H1 (cell line): ENCODE measurements around the gene LINC01488. TPM values are rescaled to one million over a fixed set of nuclear protein-coding genes. Genes with fewer than 3 reads are reported as not detected.
A peak's percentile ranks its signal among the peaks of the same experiment; 100 is the strongest.

Experiments
- CTCF ChIA-PET: fragments of 300-600 bp; sonication (Branson Sonifier 250); formaldehyde crosslinking; loops from one replicate; lab custom pipeline; 2021; ENCODE audit not compliant: partially characterized antibody; lab: Charles Lee
- POLR2A ChIA-PET: fragments of 300-600 bp; sonication (Branson Sonifier 250); formaldehyde crosslinking; loops from one replicate; lab custom pipeline; 2021; ENCODE audit warnings: inconsistent platforms; ENCODE audit not compliant: partially characterized antibody; lab: Charles Lee
- DNase-seq, 2 experiments: peaks; one replicate each; pipeline versions ENCODE4 v3.0.0 to v3.0.0-alpha.2; 2010 to 2022; ENCODE audit warnings: low spot score in 2 of 2, low read depth in 1 of 2, mixed read lengths in 1 of 2
- FAIRE-seq: peaks from 2 replicates; lab custom pipeline; 2011; peaks lifted over from hg19 to GRCh38; lab: Jason Lieb, UNC
- H2AFZ ChIP-seq: 2 replicates; pipeline ENCODE4 v1.8.1; 2012; ENCODE audit warnings: low read length, inconsistent platforms
- H2AK5ac ChIP-seq: 2 replicates; pipeline ENCODE4 v1.6.1; 2013; ENCODE audit warnings: low read depth, low read length
- H2BK120ac ChIP-seq: replicated peaks from 2 replicates; pipeline ENCODE3; 2013; ENCODE audit warnings: low read depth, low read length, inconsistent platforms
- H2BK12ac ChIP-seq: 2 replicates; pipeline ENCODE4 v1.6.1; 2013; ENCODE audit warnings: low read depth, low read length
- H2BK15ac ChIP-seq: 2 replicates; pipeline ENCODE4 v1.6.1; 2013; ENCODE audit warnings: low read length
- H2BK20ac ChIP-seq: 2 replicates; pipeline ENCODE4 v1.6.1; 2013; ENCODE audit warnings: low read length
- H2BK5ac ChIP-seq: 2 replicates; pipeline ENCODE4 v1.6.1; 2013; ENCODE audit warnings: low read depth, low read length
- H3K14ac ChIP-seq: 2 replicates; pipeline ENCODE4 v1.6.1; 2013; ENCODE audit warnings: inconsistent platforms; ENCODE audit not compliant: insufficient read length
- H3K18ac ChIP-seq: 2 replicates; pipeline ENCODE4 v1.6.1; 2013; ENCODE audit warnings: low read length; ENCODE audit errors: extremely low read depth
- H3K23ac ChIP-seq: 2 replicates; pipeline ENCODE4 v1.6.1; 2013; ENCODE audit warnings: inconsistent platforms; ENCODE audit not compliant: insufficient read length
- H3K23me2 ChIP-seq: 2 replicates; pipeline ENCODE4 v1.6.1; 2013; ENCODE audit warnings: low read depth, low read length
- H3K27ac ChIP-seq: 2 replicates; pipeline ENCODE4 v1.6.1; 2011; ENCODE audit warnings: low read depth, low read length, inconsistent platforms
- H3K27me3 ChIP-seq, 4 experiments: replicated peaks in 1 of 4; 1 replicate in 1 of 4; 2 replicates in 3 of 4; pipeline versions ENCODE4 v1.6.1 to v1.8.1; 2011 to 2013; ENCODE audit warnings: low read length in 3 of 4, mild to moderate bottlenecking in 3 of 4, inconsistent platforms in 2 of 4, mixed read lengths in 2 of 4, moderate library complexity in 1 of 4; ENCODE audit not compliant: control insufficient read depth in 3 of 4, insufficient read depth in 3 of 4; ENCODE audit errors: extremely low read depth in 1 of 4
- H3K36me3 ChIP-seq, 4 experiments: 2 replicates each; pipeline versions ENCODE4 v1.6.1 to v1.8.1; 2011 to 2013; ENCODE audit warnings: mild to moderate bottlenecking in 4 of 4, low read length in 3 of 4, moderate library complexity in 2 of 4, control low read depth in 1 of 4, inconsistent platforms in 1 of 4; ENCODE audit not compliant: insufficient read depth in 4 of 4, control insufficient read depth in 2 of 4
- H3K4ac ChIP-seq: replicated peaks from 2 replicates; pipeline ENCODE3; 2013; ENCODE audit warnings: low read length, low read depth, mixed read lengths, inconsistent platforms; ENCODE audit not compliant: insufficient read length
- H3K4me1 ChIP-seq, 4 experiments: replicated peaks in 1 of 4; 1 replicate in 1 of 4; 2 replicates in 3 of 4; pipeline versions ENCODE4 v1.6.1 to v1.8.1; 2011 to 2013; ENCODE audit warnings: low read length in 3 of 4, inconsistent platforms in 2 of 4, mixed read lengths in 1 of 4; ENCODE audit not compliant: insufficient read depth in 4 of 4, control insufficient read depth in 3 of 4
- H3K4me2 ChIP-seq, 2 experiments: 2 replicates each; pipeline versions ENCODE4 v1.6.1 to v1.8.1; 2011 to 2013; ENCODE audit warnings: low read depth in 2 of 2, low read length in 2 of 2, control low read depth in 1 of 2, inconsistent platforms in 1 of 2, mild to moderate bottlenecking in 1 of 2; ENCODE audit not compliant: insufficient read depth in 1 of 2
- H3K4me3 ChIP-seq, 4 experiments: fragments of 200-600, 300-600 bp in 1 of 4; sonication (generic), shearing (Covaris generic), sonication (Bioruptor Twin) in 1 of 4; 2 replicates each; pipeline versions ENCODE4 v1.5.1 to v1.8.1; 2011 to 2016; ENCODE audit warnings: low read length in 4 of 4, low read depth in 3 of 4, control low read depth in 2 of 4, inconsistent platforms in 2 of 4, mild to moderate bottlenecking in 2 of 4, mixed read lengths in 1 of 4, moderate library complexity in 1 of 4; ENCODE audit not compliant: insufficient read depth in 2 of 4; ENCODE audit errors: extremely low read depth in 1 of 4
- H3K56ac ChIP-seq: replicated peaks from 2 replicates; pipeline ENCODE3; 2013; ENCODE audit warnings: low read depth, mild to moderate bottlenecking, mixed read lengths, low read length, inconsistent platforms; ENCODE audit not compliant: insufficient read length
- H3K79me1 ChIP-seq: 2 replicates; pipeline ENCODE4 v1.6.1; 2013; ENCODE audit warnings: low read depth, low read length, control low read depth
- H3K79me2 ChIP-seq, 2 experiments: 2 replicates each; pipeline versions ENCODE4 v1.6.1 to v1.8.1; 2012 to 2013; ENCODE audit warnings: low read length in 2 of 2, mild to moderate bottlenecking in 2 of 2, inconsistent platforms in 1 of 2; ENCODE audit not compliant: insufficient read depth in 2 of 2, control insufficient read depth in 1 of 2
- H3K9ac ChIP-seq, 4 experiments: replicated peaks in 1 of 4; 1 replicate in 1 of 4; 2 replicates in 3 of 4; pipeline versions ENCODE4 v1.6.1 to v1.8.1; 2011 to 2013; ENCODE audit warnings: low read depth in 3 of 4, low read length in 3 of 4, control low read depth in 2 of 4, mild to moderate bottlenecking in 2 of 4, moderate library complexity in 2 of 4, inconsistent platforms in 1 of 4; ENCODE audit errors: extremely low read depth in 1 of 4
- H3K9me3 ChIP-seq, 2 experiments: 2 replicates each; pipeline versions ENCODE4 v1.6.1 to v1.8.1; 2012 to 2013; ENCODE audit warnings: mild to moderate bottlenecking in 2 of 2, moderate library complexity in 2 of 2, control low read depth in 1 of 2, inconsistent platforms in 1 of 2, low read depth in 1 of 2, low read length in 1 of 2, mixed read lengths in 1 of 2; ENCODE audit not compliant: insufficient read depth in 2 of 2
- H4K20me1 ChIP-seq, 2 experiments: replicated peaks in 1 of 2; 2 replicates each; pipeline versions ENCODE3 to v1.8.1; 2011 to 2013; ENCODE audit warnings: inconsistent platforms in 2 of 2, low read length in 2 of 2, mild to moderate bottlenecking in 1 of 2; ENCODE audit not compliant: insufficient read depth in 2 of 2, control insufficient read depth in 1 of 2
- H4K5ac ChIP-seq: 2 replicates; pipeline ENCODE4 v1.6.1; 2013; ENCODE audit warnings: low read length, low read depth, mixed read lengths, inconsistent platforms; ENCODE audit not compliant: insufficient read length
- H4K8ac ChIP-seq: 2 replicates; pipeline ENCODE4 v1.8.0; 2013; ENCODE audit warnings: mild to moderate bottlenecking, moderate library complexity, low read length, inconsistent platforms; ENCODE audit not compliant: insufficient read depth; ENCODE audit errors: extremely low read depth
- H4K91ac ChIP-seq: replicated peaks from 2 replicates; pipeline ENCODE3; 2013; ENCODE audit warnings: low read length, mixed read lengths, inconsistent platforms; ENCODE audit not compliant: insufficient read length
- BACH1 ChIP-seq: IDR thresholded peaks from 2 replicates; pipeline ENCODE4 v1.6.1; 2012; ENCODE audit warnings: low read length, improper control_type of control experiment
- BRCA1 ChIP-seq: IDR thresholded peaks from 2 replicates; pipeline ENCODE4 v1.6.1; 2012; ENCODE audit warnings: low read depth, low read length, improper control_type of control experiment
- CHD2 ChIP-seq: IDR thresholded peaks from 2 replicates; pipeline ENCODE4 v1.6.1; 2012; ENCODE audit warnings: low read length, improper control_type of control experiment
- EGR1 ChIP-seq: IDR thresholded peaks from 2 replicates; pipeline ENCODE4 v1.6.1; 2011; ENCODE audit warnings: low read depth, low read length, borderline replicate concordance
- EP300 ChIP-seq, 2 experiments: IDR thresholded peaks; 1 replicate in 1 of 2; 2 replicates in 1 of 2; pipeline ENCODE4 v1.6.1; 2011 to 2012; ENCODE audit warnings: low read depth in 2 of 2, low read length in 2 of 2, mild to moderate bottlenecking in 2 of 2, borderline replicate concordance in 1 of 2, inconsistent platforms in 1 of 2, moderate library complexity in 1 of 2
- GTF2F1 ChIP-seq: IDR thresholded peaks from 2 replicates; pipeline ENCODE4 v1.6.1; 2012; ENCODE audit warnings: low read depth, low read length, improper control_type of control experiment, borderline replicate concordance
- HDAC2 ChIP-seq, 2 experiments: fragments of 300-600 bp in 1 of 2; sonication (generic) in 1 of 2; IDR thresholded peaks; 2 replicates each; pipeline ENCODE4 v1.6.1; 2011 to 2012; ENCODE audit warnings: low read depth in 2 of 2, low read length in 2 of 2, mild to moderate bottlenecking in 2 of 2, moderate library complexity in 2 of 2, borderline replicate concordance in 1 of 2, inconsistent platforms in 1 of 2
- NANOG ChIP-seq: IDR thresholded peaks from 2 replicates; pipeline ENCODE4 v1.6.1; 2011; ENCODE audit warnings: low read length, low read depth, mild to moderate bottlenecking, inconsistent platforms; ENCODE audit not compliant: insufficient read depth, poor library complexity, severe bottlenecking
- PHF8 ChIP-seq: fragments of 200-600 bp; sonication (generic); conservative IDR thresholded peaks from 2 replicates; pipeline ENCODE4 v1.7.1; 2012; ENCODE audit warnings: low read depth, mild to moderate bottlenecking, inconsistent platforms, low read length, moderate library complexity
- RNF2 ChIP-seq: fragments of 200-900, 300-1000 bp; sonication (generic); IDR thresholded peaks from 2 replicates; pipeline ENCODE4 v1.7.1; 2016; ENCODE audit warnings: borderline replicate concordance, low read depth, mild to moderate bottlenecking, antibody characterized with exemption, low read length; ENCODE audit not compliant: poor library complexity, severe bottlenecking; ENCODE audit errors: missing control alignments
- SP4 ChIP-seq: IDR thresholded peaks from 2 replicates; pipeline ENCODE4 v1.6.1; 2012; ENCODE audit warnings: low read length, inconsistent platforms
- WGBS, 2 experiments: shearing (Covaris generic) in 1 of 2; methylation state at CpG; one replicate each; pipeline versions ENCODE4 v1.1.6 to v1.1.7; 2013 to 2015; ENCODE audit warnings: low lambda C conversion rate in 2 of 2, mixed read lengths in 2 of 2, inconsistent platforms in 1 of 2, low coverage in 1 of 2, missing lambda C conversion rate in 1 of 2; ENCODE audit not compliant: insufficient replicate concordance in 2 of 2, insufficient coverage in 1 of 2, insufficient read length in 1 of 2; ENCODE audit errors: extremely low coverage in 1 of 2, missing lambda C conversion rate in 1 of 2; 5-methylcytosine and 5-hydroxymethylcytosine counted together
- polyA plus RNA-seq, 7 experiments: library from polyadenylated mRNA; depleted of rRNA in 3 of 7; stranded (reverse) in 5 of 7; unstranded in 2 of 7; fragments of >200 nt in 5 of 7; fragments of 200-250 nt in 2 of 7; gene quantifications; 1 replicate in 5 of 7; 2 replicates in 1 of 7; 4 replicates in 1 of 7; pipeline versions ENCODE4 v1.2.1 to v1.2.3, GENCODE V29; 2011 to 2013; ENCODE audit warnings: missing spikeins in 2 of 7, mixed read lengths in 2 of 7
- total RNA-seq: library from RNA; stranded (reverse); fragmentation: NEBNext Ultra II Directional; extraction: Animal tissue kit (Norgen Biotek cat#: 25700); gene quantifications from 2 replicates; pipeline ENCODE4 v1.2.1, GENCODE V29; 2021

Gene LINC01488
- total and polyA plus RNA-seq, 2 of the 8 experiments (the other 6 are each of a cell fraction or from before 2014, with no cell fraction given) = not detected

DNA sequence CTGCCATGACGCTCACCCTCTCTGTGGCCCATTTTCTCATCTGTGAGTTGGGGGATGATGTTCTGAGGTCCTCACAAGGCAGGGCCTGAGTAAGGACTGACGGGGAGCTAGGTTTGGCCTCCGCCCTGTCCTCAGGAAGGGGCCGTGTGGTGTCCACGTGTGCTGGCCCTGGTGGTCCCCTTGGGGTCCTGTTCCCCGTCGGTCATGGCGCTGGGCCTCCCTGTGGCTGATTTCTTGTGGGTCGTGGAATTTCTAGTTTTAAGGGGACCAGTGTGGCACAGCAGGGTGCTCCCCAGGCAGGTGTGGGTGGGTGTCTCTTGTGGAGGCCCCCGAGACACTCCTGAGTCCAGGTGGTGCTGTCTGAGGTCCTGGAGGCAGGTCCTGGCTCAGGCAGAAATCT lies 5.9 kb downstream of the LINC01488 start:
- CTCF ChIA-PET = interaction anchor here (1.1 to 1.2 kb wide), 2 partner anchors 39 to 154 kb away, joined by 3 to 4 read pairs; partner anchors contain the start of gene CCND1
- POLR2A ChIA-PET = no interaction called here
- H2BK120ac ChIP-seq = no peak overlapping the region
- H3K27ac ChIP-seq = no peak overlapping the region
- H2BK20ac ChIP-seq = no peak overlapping the region; the same call in 1 of the 2 replicates
- H2BK12ac ChIP-seq = no peak overlapping the region
- peak overlapping the region; percentile 23; the same call in 1 of the 2 replicates for H4K8ac ChIP-seq
- H3K18ac ChIP-seq = no peak overlapping the region; the same call in 1 of the 2 replicates
- no peak for DNase-seq
- H2AFZ ChIP-seq = no peak overlapping the region
- FAIRE-seq = no peak
- H3K23ac ChIP-seq = no peak overlapping the region
- no peaks in the 10 kb centered on the region for H3K27me3 ChIP-seq
- H3K14ac ChIP-seq = no peak overlapping the region
- no peaks in the 10 kb centered on the region for H3K79me1 ChIP-seq
- H3K9ac ChIP-seq = no peak overlapping the region
- H3K4ac ChIP-seq = peak overlapping the region; percentile 51
- TF ChIP-seq RNF2 (no peak), BRCA1 (no peak), NANOG (no peak), BACH1 (no peak), GTF2F1 (no peak), HDAC2 (IDR thresholded peaks at IDR 0.05; ENCODE audit: borderline replicate concordance in 1 of 2, low read depth in 2 of 2, low read length in 2 of 2) (no peak), EGR1 (no peak), PHF8 (no peak), CHD2 (no peak), EP300 (IDR thresholded peaks at IDR 0.05; ENCODE audit: borderline replicate concordance in 1 of 2, low read depth in 2 of 2, low read length in 2 of 2) (no peak), SP4 (no peak)
- H4K5ac ChIP-seq = no peak overlapping the region
- no peak overlapping the region for H2AK5ac ChIP-seq
- H3K9me3 ChIP-seq = no peaks in the 10 kb centered on the region
- H3K4me2 ChIP-seq = no peak overlapping the region
- H3K79me2 ChIP-seq = no peaks in the 10 kb centered on the region
- no peaks in the 10 kb centered on the region for H3K36me3 ChIP-seq
- WGBS, 2 experiments = 88% methylated on average over 9 of the region's 10 CpGs; no CpG with 5 or more reads in 1 of the 2 experiments
- peaks cover 2% of the 10 kb centered on the region; the same call in 1 of the 2 replicates for H3K23me2 ChIP-seq
- peaks cover 0 to 13% (median 3%) of the 10 kb centered on the region in 4 experiments; a peak in 3 of 7 replicates for H3K4me1 ChIP-seq
- H3K56ac ChIP-seq = no peak overlapping the region
- no peak overlapping the region for H3K4me3 ChIP-seq
- no peak overlapping the region for H2BK15ac ChIP-seq
- H2BK5ac ChIP-seq = no peak overlapping the region
- H4K91ac ChIP-seq = no peak overlapping the region
- no peaks in the 10 kb centered on the region for H4K20me1 ChIP-seq
